CD4-positive, alpha-beta T cell treated with Interleukin-15 for 4 hours (primary cell): ENCODE results near the gene IL21R.
"Not testable (repeated sequence)": the region's sequence is repeated elsewhere in the genome, so short reads cannot be mapped to it uniquely, and the experiment has no call there.

ENCODE experiments used
- DNase-seq: peaks from one replicate; pipeline ENCODE4 v3.0.0-alpha.2; 2020; ENCODE audit warnings: low spot score

Gene IL21R

GRCh38 chr16:27427538-27427937 lies 25.6 kb downstream of the IL21R start:
- DNase-seq, result no peak

GRCh38 chr16:27428026-27428785 lies 26.2 kb downstream of the IL21R start:
- DNase-seq, result no peak

- no peak for DNase-seq
These were observed 27.4 kb downstream of the IL21R start for GRCh38 chr16:27429330-27429871.

GRCh38 chr16:27429981-27430441 lies 28.0 kb downstream of the IL21R start:
- no peak for DNase-seq

- DNase-seq, result no peak
These were observed 28.5 kb downstream of the IL21R start for GRCh38 chr16:27430512-27430911.

GRCh38 chr16:27430923-27431484 lies 29.0 kb downstream of the IL21R start:
- no peak for DNase-seq

- no peak for DNase-seq
These were observed 30.0 kb downstream of the IL21R start for GRCh38 chr16:27431773-27432532.

- no peak for DNase-seq
These were observed 30.6 kb downstream of the IL21R start for GRCh38 chr16:27432558-27432957.

- not testable (repeated sequence) for DNase-seq
These were observed 31.2 kb downstream of the IL21R start for GRCh38 chr16:27433191-27433590.

GRCh38 chr16:27433636-27434035 lies 31.7 kb downstream of the IL21R start:
- no peak for DNase-seq

- DNase-seq, result no peak
These were observed 32.4 kb downstream of the IL21R start for GRCh38 chr16:27434141-27435051.

GRCh38 chr16:27435146-27435545 lies 33.2 kb downstream of the IL21R start:
- DNase-seq, result not testable (repeated sequence)

GRCh38 chr16:27436065-27436464 lies 34.1 kb downstream of the IL21R start:
- no peak for DNase-seq

GRCh38 chr16:27436921-27437650 lies 35.1 kb downstream of the IL21R start:
- DNase-seq, result no peak

GRCh38 chr16:27437946-27438345 lies 36.0 kb downstream of the IL21R start:
- DNase-seq, result no peak

- DNase-seq, result no peak
These were observed 37.5 kb downstream of the IL21R start for GRCh38 chr16:27439271-27440018.

GRCh38 chr16:27441276-27441675 lies 39.3 kb downstream of the IL21R start:
- DNase-seq, result no peak

GRCh38 chr16:27441998-27442397 lies 40.0 kb downstream of the IL21R start:
- no peak for DNase-seq

GRCh38 chr16:27444015-27444414 lies 42.0 kb downstream of the IL21R start:
- no peak for DNase-seq

- DNase-seq, result no peak
These were observed 42.5 kb downstream of the IL21R start for GRCh38 chr16:27444470-27444869.
